NCI-H1417 (cell line): ENCODE measurements around the gene MCHR1.
"Not testable (repeated sequence)": the region's sequence is repeated elsewhere in the genome, so short reads cannot be mapped to it uniquely, and the experiment has no call there.

Source experiments
- DNase-seq, 3 experiments: peaks; one replicate each; lab custom pipeline; 2025; lab: John Stamatoyannopoulos, UW

Gene MCHR1

DNA sequence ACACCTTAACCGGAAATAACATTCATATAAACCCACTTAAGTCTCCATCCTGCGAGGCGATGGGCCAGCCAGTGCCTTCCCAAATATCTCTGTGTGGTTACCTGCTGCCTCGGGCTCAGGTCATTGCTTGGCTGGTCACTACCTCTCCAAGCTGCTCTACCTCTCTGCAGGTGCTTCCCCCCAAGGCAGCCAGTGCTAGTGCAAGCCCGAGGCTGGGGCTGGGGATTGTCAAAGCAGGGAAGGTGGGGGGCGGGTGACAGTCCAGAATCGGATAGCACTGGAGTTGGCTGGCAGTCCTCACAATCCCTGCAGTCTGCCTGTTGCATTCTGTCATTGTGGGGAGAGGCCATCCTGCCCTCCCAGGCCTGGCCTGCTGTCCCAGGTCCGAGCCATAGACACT is 11.1 kb downstream of the MCHR1 start:
- no peak for DNase-seq

GRCh38 chr22:40691532-40691931 is 12.2 kb downstream of the MCHR1 start:
- DNase-seq: no peak

DNA sequence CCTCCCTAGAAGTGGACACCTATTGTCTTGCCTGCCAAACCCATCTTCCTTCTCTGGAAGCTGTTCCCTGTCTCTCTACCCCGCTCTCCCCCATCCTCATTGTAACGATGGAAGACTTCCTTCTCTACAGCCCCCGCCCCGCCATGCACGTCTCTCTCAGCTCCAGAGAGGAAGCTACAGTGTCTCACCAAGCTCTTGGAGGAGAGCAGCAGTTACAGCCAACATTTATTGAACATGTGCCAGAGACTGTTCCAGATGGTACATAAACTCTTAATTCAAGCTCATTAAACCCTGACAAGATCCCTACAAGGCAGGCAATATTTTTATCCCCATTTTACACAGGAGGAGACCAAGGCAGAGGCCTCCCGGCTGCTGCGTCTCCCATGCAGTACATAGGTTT is 15.1 kb downstream of the MCHR1 start:
- DNase-seq: no peak

GRCh38 chr22:40701274-40701673 is 22.0 kb downstream of the MCHR1 start:
- DNase-seq: no peak

GRCh38 chr22:40703174-40703573 is 23.9 kb downstream of the MCHR1 start:
- DNase-seq: no peak

DNA sequence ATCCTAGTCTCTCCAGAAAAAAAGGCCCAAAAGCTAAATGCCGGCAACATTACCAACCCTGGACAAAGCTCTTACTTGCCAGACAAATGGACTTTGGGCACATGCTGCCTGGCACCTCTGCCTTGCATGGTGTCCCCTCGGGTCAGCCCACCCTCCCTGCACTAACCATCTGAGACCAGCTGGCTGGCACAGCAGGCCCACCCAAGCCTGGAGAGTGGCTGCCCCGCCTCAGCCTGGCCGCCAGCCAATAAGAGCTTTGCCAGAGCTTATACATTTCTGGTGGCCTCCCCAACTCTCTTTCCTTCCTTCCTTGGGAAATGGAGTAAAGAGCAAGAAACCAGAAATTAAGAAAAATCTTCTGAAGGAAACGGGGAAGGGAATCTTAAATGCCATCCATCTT is 24.5 kb downstream of the MCHR1 start:
- no peak for DNase-seq

DNA sequence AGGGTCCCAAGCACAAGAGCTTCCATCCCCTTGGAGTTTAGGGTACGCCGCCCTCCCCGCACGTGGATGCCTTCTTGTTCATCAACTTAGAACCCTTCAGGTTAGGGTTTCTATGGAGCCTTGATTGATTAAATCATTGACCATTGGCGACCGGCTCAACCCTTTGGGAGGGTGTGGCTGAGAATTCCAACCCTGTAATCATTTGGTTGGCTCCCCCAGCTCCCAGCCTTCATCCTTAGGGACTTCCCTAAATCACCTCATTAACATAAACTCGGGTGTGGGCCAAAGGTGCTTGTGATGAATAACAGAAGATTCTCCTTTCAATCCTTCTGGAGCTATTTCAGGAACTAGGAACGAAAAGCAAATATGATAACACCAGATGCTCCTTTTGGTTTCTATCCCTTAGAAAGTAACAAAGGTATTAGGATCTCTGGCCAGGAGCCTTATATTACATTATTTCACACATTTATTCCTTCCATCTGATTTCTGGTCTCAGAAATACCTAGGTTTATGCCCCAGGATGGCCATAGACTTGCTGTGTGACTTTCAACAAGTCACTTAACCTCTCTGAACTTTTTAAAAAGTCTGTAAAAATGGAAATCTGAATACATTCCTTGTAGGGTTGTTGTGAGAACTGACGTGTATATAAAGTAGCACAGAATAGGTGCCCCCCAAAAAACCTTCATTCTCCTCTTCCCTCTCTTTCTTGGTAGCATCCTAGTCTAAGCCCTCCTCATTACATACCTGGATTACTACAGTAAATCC is 26.8 kb downstream of the MCHR1 start:
- no peak for DNase-seq

- no peak for DNase-seq
These were observed 27.9 kb downstream of the MCHR1 start for GRCh38 chr22:40707154-40707553.

- DNase-seq: no peak
These were observed 28.9 kb downstream of the MCHR1 start for GRCh38 chr22:40708177-40708576.

DNA sequence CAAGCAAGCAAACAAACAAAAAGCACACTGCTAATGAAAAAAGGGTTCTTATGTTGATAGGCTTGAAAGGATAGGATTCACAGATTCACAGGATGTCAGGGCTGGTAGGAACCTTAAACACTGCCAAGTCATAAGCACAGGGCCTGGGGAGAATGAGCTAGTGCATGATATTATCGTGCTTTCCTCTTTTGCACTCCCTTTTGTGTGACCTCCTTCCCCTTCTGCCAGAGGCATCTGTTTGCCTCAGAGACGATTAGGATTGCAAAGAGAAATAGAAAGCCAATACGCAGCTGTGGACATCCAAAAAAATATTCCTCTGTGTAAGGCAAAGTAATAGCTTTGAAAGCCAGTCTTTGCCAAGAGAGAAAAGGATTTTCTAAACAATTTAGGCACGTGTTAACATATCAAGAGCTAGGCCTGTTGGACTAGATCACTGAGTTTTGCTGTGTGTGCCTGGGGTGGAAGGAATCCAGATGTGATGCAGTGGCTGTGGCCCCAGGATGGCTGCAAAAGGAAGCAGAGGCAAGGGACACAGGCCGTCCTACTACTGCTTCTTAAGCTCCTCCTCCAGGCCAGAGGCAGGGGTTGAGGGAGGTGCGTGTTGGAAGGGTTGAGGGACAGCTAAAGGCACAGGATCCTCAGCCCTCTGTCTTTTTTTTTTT is 30.6 kb downstream of the MCHR1 start:
- DNase-seq: no peak

- DNase-seq: no peak
These were observed 33.0 kb downstream of the MCHR1 start for GRCh38 chr22:40712311-40712710.

DNA sequence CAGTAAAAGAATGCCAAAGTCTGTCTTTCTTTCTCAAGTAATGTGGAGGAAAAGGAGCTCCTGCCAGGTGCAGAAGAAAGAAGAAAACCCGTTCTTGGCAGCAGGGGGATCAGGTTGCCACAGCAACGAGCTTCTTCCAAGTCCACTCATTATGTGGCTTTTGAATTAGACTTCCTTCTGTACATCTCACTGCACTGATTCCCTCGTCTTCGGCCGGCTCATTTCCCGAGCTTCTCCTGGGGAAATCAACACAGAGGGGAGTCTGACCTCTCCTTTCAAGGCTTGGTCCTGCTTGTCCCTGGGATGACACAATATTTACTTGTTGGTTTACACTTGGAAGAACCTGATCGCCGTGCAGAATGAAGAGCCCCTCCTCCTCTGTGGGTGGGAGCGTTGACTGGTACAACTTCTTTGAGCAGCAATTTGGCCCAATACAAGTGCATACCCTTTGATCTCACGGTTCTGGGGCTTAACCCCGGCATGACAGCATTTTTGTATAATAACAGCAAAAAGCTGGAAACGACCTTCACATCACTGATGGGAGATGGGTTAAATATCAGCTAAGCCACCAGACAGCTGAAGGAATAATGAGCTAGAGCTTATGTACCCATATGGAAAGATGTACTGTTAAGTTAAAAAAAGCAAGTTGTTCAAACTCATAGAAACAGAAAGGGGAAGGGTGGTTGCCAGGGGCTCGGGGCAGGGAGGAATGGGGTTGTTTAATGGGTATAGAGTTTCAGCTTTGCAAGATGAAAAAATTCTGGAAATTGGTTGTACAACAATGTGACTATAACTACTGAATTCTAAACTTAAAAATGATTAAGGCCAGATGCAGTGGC is 35.4 kb downstream of the MCHR1 start:
- peak in 2 of 3 experiments; percentile 27 to 72 for DNase-seq

DNA sequence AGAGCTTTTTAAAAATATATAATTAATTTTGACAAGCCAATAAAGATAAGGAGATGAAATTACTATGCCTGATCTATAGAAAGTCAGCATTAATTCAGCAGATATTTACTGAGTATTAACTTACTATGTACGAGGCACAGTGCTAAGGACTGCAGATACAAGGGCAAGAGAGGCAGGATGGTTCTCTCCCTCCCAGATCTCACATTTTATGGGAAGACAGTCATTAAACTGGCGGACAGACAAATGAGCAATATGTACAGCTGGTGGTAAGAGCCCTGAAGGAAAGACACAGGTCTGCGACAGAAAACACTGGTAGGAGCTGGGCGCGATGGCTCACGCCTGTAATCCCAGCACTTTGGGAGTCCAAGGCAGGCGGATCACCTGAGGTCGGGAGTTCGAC is 36.8 kb downstream of the MCHR1 start:
- no peak for DNase-seq

- DNase-seq: not testable (repeated sequence)
These were observed 38.4 kb downstream of the MCHR1 start for GRCh38 chr22:40717657-40718056.

DNA sequence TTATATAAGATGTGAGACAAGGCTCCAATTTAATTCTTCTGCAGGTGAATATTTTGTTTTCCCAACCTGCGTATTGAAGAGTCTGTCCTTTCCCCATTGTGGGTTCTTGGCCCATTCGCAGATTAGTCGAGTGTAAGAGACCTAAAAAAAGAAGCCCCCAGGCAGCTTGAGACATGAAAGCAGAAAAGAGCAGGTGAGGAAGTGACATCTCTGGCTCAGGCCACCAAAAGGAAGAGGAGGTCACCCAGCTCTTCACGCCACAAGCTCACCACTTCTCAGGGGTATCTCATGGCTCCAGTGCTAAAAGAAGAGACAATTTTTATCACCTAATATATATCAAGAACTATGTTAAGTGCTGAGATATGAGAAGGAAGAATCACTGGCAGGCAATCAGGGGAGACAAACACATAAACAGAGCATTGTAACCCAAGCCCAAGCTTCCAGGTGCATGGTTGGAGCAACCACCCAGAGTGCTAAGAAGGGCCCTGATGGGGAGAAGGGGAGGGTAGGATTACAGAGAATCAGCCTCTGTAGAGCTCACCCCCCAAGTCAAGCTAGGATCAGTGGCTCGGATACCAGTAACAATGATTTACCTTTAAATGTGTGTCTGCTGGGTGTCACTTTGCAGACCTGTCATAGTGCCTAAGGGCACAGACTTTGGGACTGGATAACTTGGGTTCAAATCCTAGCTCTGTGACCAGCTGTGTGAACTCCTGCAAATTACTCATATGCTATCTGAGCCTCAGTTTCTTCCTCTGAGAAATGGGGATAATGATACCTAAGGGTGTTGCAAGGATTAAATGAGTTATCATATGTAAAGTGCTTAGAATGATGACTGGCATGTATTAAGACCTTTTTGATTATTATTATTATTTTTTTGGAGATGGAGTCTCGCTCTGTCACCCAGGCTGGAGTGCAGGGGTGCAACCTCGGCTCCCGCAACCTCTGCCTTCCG is 39.2 kb downstream of the MCHR1 start:
- peak in 1 of 3 experiments; percentile 1 for DNase-seq

GRCh38 chr22:40719599-40719998 is 40.3 kb downstream of the MCHR1 start:
- DNase-seq: no peak

DNA sequence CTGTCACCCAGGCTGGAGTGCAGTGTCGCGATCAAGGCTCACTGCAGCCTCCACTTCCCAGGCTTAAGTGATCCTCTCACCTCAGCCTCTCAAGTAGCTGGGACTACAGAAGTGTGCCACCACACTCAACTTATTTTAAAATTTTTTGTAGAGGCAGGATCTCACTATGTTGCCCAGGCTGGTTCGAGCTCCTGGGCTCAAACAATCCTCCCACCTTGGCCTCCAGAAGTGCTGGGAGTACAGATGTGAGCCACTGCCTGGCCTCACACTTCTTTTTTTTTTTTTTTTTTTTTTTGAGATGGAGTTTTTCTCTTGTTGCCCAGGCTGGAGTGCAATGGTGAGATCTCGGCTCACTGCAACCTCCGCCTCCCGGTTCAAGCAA is 40.9 kb downstream of the MCHR1 start:
- not testable (repeated sequence) for DNase-seq

DNA sequence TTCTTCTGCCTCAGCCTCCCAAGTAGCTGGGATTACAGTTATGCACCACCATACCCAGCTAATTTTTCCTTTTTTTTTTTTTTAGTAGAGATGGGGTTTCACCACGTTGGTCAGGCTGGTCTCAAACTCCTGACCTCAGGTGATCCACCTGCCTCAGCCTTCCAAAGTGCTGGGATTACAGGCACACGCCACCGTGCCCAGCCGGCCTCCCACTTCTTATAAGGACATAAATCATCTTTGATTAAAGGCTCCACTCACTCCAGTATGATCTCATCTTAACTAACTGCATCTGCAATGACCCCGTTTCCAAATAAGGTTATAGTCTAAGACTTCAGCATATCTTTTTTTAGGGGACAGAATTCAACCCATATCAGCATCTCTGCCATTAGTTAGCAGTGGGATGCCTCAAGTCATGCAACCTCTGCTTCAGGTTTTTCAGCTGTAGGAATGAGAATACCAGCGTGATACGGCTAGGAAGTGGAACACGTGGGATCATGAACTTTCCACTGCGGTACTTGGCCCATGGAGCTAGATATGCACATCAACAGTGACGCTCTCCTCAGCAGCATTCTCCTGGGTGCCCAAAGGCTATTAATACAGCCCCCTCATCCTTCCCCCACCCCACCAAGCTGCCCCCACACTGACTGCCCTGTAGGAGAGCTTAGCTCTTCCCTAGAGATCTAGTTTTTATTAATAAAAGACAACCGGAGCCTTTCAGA is 41.4 kb downstream of the MCHR1 start:
- DNase-seq: peak in 2 of 3 experiments; percentile 67 to 84

DNA sequence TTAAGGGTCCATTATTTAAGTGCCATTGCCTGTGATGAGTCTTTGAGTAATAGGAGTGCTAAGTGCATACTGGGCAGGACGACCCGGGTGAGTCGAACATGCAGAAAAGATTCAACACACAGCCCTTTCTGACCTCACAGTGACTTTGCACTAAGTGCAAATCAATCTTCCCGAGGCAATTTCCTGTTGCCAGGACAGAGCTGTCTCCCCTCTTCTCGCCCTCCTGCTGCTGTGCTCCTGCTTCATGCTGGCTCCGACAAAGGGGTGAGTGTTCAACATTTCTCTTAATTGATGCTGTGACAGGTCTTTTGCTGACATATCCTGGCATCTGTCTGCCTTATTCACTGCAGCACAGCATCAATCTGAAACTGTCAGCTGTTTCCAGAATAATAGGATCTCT is 42.0 kb downstream of the MCHR1 start:
- DNase-seq: peak; percentile 43 to 97 (median 85)

DNA sequence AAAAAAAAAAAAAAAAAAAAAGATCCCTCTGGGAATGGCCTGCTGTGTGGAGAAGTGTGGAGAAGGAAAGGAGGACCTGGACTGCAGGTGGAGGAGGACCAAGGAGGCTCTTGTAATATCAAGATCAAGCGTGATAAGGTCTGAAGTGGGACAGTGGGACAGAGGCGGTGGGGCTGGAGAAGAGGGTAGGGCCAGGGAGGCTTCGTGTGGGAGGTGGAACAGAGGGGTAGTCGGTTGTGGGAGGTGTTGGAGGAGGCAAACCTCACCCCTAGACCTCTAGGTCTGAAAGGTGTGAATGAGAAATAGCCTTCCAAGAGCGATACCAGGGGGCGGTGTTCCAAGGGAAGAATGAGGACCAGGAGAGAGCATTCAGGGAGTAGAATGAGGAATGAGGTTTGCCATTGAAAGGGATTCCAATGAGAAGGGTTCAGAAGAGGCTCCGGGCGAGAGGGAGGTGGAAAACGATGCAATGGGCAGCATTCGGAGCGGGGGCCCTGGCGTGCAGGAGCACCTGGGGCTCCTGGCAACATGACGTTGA is 44.2 kb downstream of the MCHR1 start:
- no peak for DNase-seq

DNA sequence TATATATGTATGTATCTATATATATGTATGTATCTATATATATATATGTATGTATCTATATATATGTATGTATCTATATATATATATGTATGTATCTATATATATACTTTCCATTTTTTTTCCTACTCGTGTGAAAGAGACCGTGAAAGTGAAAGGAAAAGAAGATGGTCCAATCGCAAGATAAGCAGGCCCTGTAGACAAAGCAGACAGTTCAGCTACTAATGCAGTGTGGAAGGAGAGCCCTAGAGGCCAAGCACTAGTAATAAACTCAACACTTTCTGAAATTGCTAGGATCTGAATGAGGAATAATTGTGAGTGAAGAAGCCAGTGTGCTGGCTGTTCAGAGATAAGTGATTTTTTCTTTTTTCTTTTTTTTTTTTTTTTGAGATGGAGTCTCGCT is 47.2 kb downstream of the MCHR1 start:
- peak in 2 of 3 experiments; percentile 3 to 10 for DNase-seq
